Measurements from ENCODE around the gene OR10A3. TPM values are rescaled to one million over a fixed set of nuclear protein-coding genes. Genes with fewer than 3 reads are reported as not detected.

The OR10A3 gene, protein sequence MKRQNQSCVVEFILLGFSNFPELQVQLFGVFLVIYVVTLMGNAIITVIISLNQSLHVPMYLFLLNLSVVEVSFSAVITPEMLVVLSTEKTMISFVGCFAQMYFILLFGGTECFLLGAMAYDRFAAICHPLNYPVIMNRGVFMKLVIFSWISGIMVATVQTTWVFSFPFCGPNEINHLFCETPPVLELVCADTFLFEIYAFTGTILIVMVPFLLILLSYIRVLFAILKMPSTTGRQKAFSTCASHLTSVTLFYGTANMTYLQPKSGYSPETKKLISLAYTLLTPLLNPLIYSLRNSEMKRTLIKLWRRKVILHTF
- total RNA-seq: not detected in 2 replicates

DNA sequence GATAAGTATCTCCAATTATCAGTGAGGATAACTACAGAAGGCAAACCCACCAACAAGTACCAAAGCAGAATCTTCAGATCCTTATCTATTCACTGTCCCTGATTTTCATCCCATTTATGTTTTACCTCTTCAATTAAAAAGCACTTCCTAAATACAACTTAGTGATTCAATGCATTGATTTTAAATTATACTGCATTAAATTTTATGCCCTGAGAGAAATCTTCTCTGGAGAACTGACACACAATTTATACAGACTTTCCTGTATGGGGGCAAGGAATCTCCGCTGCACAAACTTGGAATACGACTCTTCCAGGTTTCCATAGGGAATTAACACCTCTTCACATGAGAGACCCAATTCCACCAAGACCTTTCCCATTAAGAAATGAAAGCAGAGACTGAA is at the start of gene OR10A3:
OR10A3 (minus strand) TSS at position 101 of the 400 bp plus-strand sequence. CDS start 2,188 bp downstream, outside the sequence.

GRCh38 chr11:7986768-7987559 is 45.5 kb upstream of the OR10A3 start, which contains the start of gene EIF3F:
Gene EIF3F (plus strand): TSS chr11:7987337. CDS start chr11:7987353, 16 bp downstream.

GRCh38 chr11:7965386-7965785 is 23.9 kb upstream of the OR10A3 start, which contains the start of gene NLRP10:
Gene NLRP10 (minus strand): TSS chr11:7965447. CDS start chr11:7963495, 1,952 bp downstream.

GRCh38 chr11:7931168-7931567 is 10.3 kb downstream of the OR10A3 start, which contains the start of gene OR10A6:
Gene OR10A6 (minus strand): TSS chr11:7931268. CDS start chr11:7928662, 2,606 bp downstream.

Other genes starting within 250 kb of the OR10A3 start
- gene OVCH2, start 235.2 kb downstream of the OR10A3 start, total RNA-seq: not detected in 2 replicates
- not detected in 2 replicates for gene OR5P2, start 144.8 kb downstream of the OR10A3 start, total RNA-seq
- gene OR5P3, start 110.9 kb downstream of the OR10A3 start, total RNA-seq: not detected in 2 replicates
- under 0.01 TPM in 2 replicates for gene OR10A6, start 10.4 kb downstream of the OR10A3 start, total RNA-seq
- gene NLRP10, start 23.7 kb upstream of the OR10A3 start, total RNA-seq: 5.4 and 9.0 TPM in 2 replicates
- 160 and 169 TPM in 2 replicates for gene EIF3F, start 45.6 kb upstream of the OR10A3 start, total RNA-seq
- gene TUB, start 139.5 kb upstream of the OR10A3 start, total RNA-seq: 4.8 and 12.7 TPM in 2 replicates
- not detected in 2 replicates for gene RIC3, start 227.3 kb upstream of the OR10A3 start, total RNA-seq

Data from regular cardiac myocyte (primary cell).